Prostate gland (tissue), 2 donors: ENCODE results near the gene RRAS2. TPM values are rescaled to one million over a fixed set of nuclear protein-coding genes. Genes with fewer than 3 reads are reported as not detected.

Experiments
- DNase-seq: peaks from one replicate; pipeline ENCODE4 v3.0.0-alpha.2; 2019; ENCODE audit warnings: low spot score
- H3K27ac ChIP-seq, 2 donors: fragments of 200-600 bp; sonication (generic); 2 replicates each; pipeline ENCODE4 v1.5.1; 2017 to 2019
- H3K27me3 ChIP-seq: fragments of 200-600 bp; sonication (generic); replicated peaks from 2 replicates; pipeline ENCODE4 v1.5.1; 2019; ENCODE audit not compliant: insufficient read depth
- H3K36me3 ChIP-seq, 2 donors: fragments of 200-600 bp; sonication (generic); 1 replicate in 1 of 2; 2 replicates in 1 of 2; pipeline versions ENCODE4 v1.5.1 to v1.8.1; 2017 to 2019
- H3K4me1 ChIP-seq: fragments of 200-600 bp; sonication (generic); replicated peaks from 2 replicates; pipeline ENCODE4 v1.5.1; 2019
- H3K4me3 ChIP-seq, 2 donors: fragments of 200-600 bp; sonication (generic); 2 replicates each; pipeline ENCODE4 v1.5.1; 2017 to 2019
- H3K9me3 ChIP-seq: fragments of 200-600 bp; sonication (generic); 2 replicates; pipeline ENCODE4 v1.5.1; 2017
- POLR2A ChIP-seq: fragments of 450-650 bp; IDR thresholded peaks from one replicate; pipeline ENCODE4 v1.6.1; 2016; ENCODE audit warnings: antibody characterized with exemption, mild to moderate bottlenecking
- POLR2AphosphoS5 ChIP-seq: sonication (generic); formaldehyde crosslinking; IDR thresholded peaks from one replicate; pipeline ENCODE4 v1.6.1; 2017; ENCODE audit warnings: antibody characterized with exemption
- WGBS: methylation state at CpG from one replicate; pipeline ENCODE4 v1.1.5; 2018; 5-methylcytosine and 5-hydroxymethylcytosine counted together
- intact Hi-C: fragments of 100-400 bp; cut with DNase I; formaldehyde crosslinking; loops from one replicate; pipeline ENCODE4 v1.14.2; 2022
- total RNA-seq, 2 donors: library from RNA; depleted of rRNA; stranded (reverse); fragments of >200 nt; gene quantifications; one replicate each; pipeline ENCODE4 v1.1.0, GENCODE V29; 2016
- TF ChIP-seq, protein P1 (sequence below), 4 experiments: fragments of 200-600 bp in 2 of 4; fragments of 450-650 bp in 2 of 4; sonication (generic) in 2 of 4; IDR thresholded peaks; 1 replicate in 3 of 4; 2 replicates in 1 of 4; pipeline ENCODE4 v1.5.1; 2016 to 2019; ENCODE audit warnings: antibody characterized with exemption in 4 of 4, mild to moderate bottlenecking in 2 of 4, moderate library complexity in 2 of 4

RRAS2 gene
- total RNA-seq, 2 donors from 2014 or later: 40.5 to 59.6 TPM

- intact Hi-C loops: no loop called here
- Histone ChIP-seq H3K27ac (no peak overlapping the region), H3K4me3 (no peak overlapping the region), H3K9me3 (no peaks in the 10 kb centered on the region), H3K4me1 (no peaks in the 10 kb centered on the region), H3K36me3 (no peaks in the 10 kb centered on the region), H3K27me3 (no peaks in the 10 kb centered on the region)
- DNase-seq: no peak
- TF ChIP-seq, protein P1, sequence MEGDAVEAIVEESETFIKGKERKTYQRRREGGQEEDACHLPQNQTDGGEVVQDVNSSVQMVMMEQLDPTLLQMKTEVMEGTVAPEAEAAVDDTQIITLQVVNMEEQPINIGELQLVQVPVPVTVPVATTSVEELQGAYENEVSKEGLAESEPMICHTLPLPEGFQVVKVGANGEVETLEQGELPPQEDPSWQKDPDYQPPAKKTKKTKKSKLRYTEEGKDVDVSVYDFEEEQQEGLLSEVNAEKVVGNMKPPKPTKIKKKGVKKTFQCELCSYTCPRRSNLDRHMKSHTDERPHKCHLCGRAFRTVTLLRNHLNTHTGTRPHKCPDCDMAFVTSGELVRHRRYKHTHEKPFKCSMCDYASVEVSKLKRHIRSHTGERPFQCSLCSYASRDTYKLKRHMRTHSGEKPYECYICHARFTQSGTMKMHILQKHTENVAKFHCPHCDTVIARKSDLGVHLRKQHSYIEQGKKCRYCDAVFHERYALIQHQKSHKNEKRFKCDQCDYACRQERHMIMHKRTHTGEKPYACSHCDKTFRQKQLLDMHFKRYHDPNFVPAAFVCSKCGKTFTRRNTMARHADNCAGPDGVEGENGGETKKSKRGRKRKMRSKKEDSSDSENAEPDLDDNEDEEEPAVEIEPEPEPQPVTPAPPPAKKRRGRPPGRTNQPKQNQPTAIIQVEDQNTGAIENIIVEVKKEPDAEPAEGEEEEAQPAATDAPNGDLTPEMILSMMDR (IDR thresholded peaks at IDR 0.05): no peak
- TF ChIP-seq POLR2A: no peak
- TF ChIP-seq POLR2AphosphoS5: no peak
Observed at GRCh38 chr11:14366936-14367335, 8.0 kb upstream of the RRAS2 start.

DNA sequence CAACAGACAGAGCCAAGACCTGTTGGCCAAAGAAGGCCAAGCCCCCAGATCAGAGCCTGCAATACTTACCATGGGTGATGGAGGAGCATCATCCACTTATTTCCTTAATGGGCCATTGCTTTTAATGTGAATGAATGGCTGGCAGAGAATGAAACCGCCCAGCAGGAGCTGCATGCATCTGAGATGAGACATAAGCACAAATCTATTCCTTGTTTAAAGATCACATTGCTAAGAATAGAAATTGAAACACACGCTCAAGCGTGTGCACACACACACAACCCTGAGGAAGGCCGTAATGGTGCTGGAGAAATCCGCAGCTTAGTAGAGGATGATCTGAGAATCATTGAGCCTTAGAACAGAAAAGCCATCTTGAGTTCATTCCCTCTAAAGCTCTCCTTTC is 5.3 kb upstream of the RRAS2 start:
- intact Hi-C loops: no loop called here
- WGBS: 93% methylated on average over 5 of the region's 5 CpGs
- Histone ChIP-seq H3K4me1 (no peaks in the 10 kb centered on the region), H3K36me3 (no peaks in the 10 kb centered on the region), H3K27ac (no peak overlapping the region), H3K27me3 (no peaks in the 10 kb centered on the region), H3K9me3 (no peaks in the 10 kb centered on the region), H3K4me3 (no peak overlapping the region)
- DNase-seq: no peak
- no peak for TF ChIP-seq POLR2AphosphoS5
- TF ChIP-seq POLR2A: no peak
- TF ChIP-seq, protein P1 (IDR thresholded peaks at IDR 0.05): no peak

GRCh38 chr11:14362611-14363010 is 3.6 kb upstream of the RRAS2 start:
- no peak overlapping the region for H3K27ac ChIP-seq
- no peak overlapping the region for H3K4me3 ChIP-seq
- DNase-seq: no peak
- H3K36me3 ChIP-seq: no peaks in the 10 kb centered on the region
- TF ChIP-seq, protein P1 (IDR thresholded peaks at IDR 0.05): no peak
- no peak for TF ChIP-seq POLR2AphosphoS5
- TF ChIP-seq POLR2A: no peak
- H3K9me3 ChIP-seq: no peaks in the 10 kb centered on the region
- H3K27me3 ChIP-seq: no peaks in the 10 kb centered on the region
- WGBS: 75% methylated on average over 3 of the region's 3 CpGs
- intact Hi-C loops: no loop called here
- no peaks in the 10 kb centered on the region for H3K4me1 ChIP-seq

DNA sequence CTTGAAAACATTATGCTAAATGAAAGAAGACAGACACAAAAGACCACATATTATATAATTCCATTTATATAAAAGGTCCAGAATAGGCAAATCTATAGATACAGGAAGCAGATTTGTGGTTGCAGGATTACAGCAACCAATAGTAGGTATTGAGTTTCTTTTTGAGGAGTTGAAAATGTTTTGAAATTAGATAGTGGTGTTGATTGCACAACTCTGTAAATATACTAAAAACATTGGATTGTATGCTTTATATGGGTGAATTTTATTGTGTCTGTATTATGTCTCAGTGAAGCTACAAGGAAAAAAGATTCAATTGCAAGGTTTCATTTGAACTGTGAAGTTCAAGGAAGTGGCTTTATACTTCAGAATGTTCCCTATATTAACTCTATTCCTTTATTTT is 3.0 kb upstream of the RRAS2 start:
- Histone ChIP-seq H3K36me3 (no peaks in the 10 kb centered on the region), H3K27ac (no peak overlapping the region), H3K9me3 (no peaks in the 10 kb centered on the region), H3K4me1 (no peaks in the 10 kb centered on the region), H3K27me3 (no peaks in the 10 kb centered on the region), H3K4me3 (no peak overlapping the region)
- TF ChIP-seq POLR2AphosphoS5: no peak
- TF ChIP-seq, protein P1 (IDR thresholded peaks at IDR 0.05): no peak
- intact Hi-C loops: no loop called here
- no peak for DNase-seq

DNA sequence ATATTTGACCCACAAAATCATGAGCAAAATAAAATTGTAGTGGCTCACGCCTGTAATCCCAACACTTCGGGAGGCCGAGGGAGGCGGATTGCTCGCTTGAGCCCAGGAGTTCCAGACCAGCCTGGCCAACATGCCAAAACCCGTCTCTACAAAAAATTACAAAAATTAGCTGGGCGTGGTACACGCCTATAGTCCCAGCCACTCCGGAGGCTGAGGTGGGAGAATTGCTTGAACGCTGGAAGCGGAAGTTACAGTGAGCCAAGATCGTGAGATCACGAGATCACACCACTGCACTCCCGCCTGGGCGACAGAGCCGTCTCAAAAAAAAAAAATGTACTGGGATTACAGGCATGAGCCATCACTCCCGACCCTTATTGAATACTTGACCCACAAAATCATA is 2.0 kb upstream of the RRAS2 start:
- no peak overlapping the region for H3K27ac ChIP-seq
- no peaks in the 10 kb centered on the region for H3K4me1 ChIP-seq
- H3K4me3 ChIP-seq: no peak overlapping the region
- H3K9me3 ChIP-seq: no peaks in the 10 kb centered on the region
- intact Hi-C loops: no loop called here
- no peak for DNase-seq
- H3K27me3 ChIP-seq: no peaks in the 10 kb centered on the region
- no peaks in the 10 kb centered on the region for H3K36me3 ChIP-seq
- 93% methylated on average over 17 of the region's 17 CpGs for WGBS
- no peak for TF ChIP-seq POLR2A
- TF ChIP-seq, protein P1 (IDR thresholded peaks at IDR 0.05): no peak
- no peak for TF ChIP-seq POLR2AphosphoS5
